ENCODE data around the gene POU3F3. TPM values are rescaled to one million over a fixed set of nuclear protein-coding genes. Genes with fewer than 3 reads are reported as not detected.
A peak's percentile ranks its signal among the peaks of the same experiment; 100 is the strongest.

Gene POU3F3
- total and polyA plus RNA-seq, 2 of the 8 experiments (the other 6 are each of a cell fraction or from before 2014, with no cell fraction given) = 0.09 TPM; not detected in 1

DNA sequence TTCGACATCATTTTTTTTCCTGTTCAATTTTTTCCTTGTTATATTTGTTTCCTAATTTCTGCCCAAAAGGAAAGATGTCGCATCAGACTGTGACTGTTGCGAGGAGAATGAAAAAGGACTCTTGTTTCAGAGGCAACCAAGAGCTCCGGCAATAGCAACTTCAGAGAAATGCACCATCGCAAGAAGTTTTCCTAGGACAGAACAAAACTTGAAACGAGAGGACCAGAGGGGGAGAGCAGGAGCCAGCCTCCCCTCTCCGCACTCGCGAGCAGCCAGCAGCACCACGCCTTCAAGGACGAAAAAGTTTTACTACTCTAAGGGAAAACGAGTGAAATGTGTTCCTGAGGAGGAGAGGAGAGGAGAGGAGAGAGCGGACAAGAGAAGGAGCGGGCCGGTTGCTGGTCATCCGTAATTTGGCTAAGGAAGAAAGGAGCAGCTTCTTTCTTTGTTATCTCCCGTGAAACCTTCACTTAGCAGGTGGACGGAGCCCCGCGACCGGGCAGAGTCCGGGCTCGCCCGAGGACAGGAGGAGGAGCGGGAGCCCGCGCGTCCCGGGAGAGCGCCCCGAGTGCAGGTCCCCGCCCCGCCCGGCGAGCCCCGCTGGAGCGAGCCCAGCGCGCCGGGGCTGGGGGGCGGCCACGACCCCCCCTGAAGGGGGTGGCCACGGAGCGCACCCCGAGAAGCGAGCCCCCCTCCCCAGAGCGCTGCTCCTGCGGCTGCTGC lies 744 bp downstream of the POU3F3 start (continued):
- no peak for TF ChIP-seq SP4 (IDR thresholded peaks at IDR 0.05; ENCODE audit: low read length)
- no peak for TF ChIP-seq SP2 (IDR thresholded peaks at IDR 0.05; ENCODE audit: low read length)
- TF ChIP-seq RBBP5 (IDR thresholded peaks at IDR 0.05; ENCODE audit: borderline replicate concordance, low read depth, low read length) = no peak
- no peak for TF ChIP-seq MAX (IDR thresholded peaks at IDR 0.05)
- TF ChIP-seq SIN3A (conservative IDR thresholded peaks at IDR 0.05 in 1 of 2, IDR thresholded peaks at IDR 0.05 in 1 of 2; ENCODE audit: low read depth in 1 of 2, low read length in 2 of 2) = no peak
- no peak for TF ChIP-seq TEAD4 (IDR thresholded peaks at IDR 0.05; ENCODE audit: low read depth, low read length)
- peak; percentile 97 for TF ChIP-seq RNF2 (IDR thresholded peaks at IDR 0.05; ENCODE audit: borderline replicate concordance, low read depth, low read length, missing control alignments, poor library complexity, severe bottlenecking)
- no peak for TF ChIP-seq POLR2AphosphoS5 (IDR thresholded peaks at IDR 0.05; ENCODE audit: low read depth, low read length)
